Measurements from ENCODE around the gene SLX4IP.

DNA sequence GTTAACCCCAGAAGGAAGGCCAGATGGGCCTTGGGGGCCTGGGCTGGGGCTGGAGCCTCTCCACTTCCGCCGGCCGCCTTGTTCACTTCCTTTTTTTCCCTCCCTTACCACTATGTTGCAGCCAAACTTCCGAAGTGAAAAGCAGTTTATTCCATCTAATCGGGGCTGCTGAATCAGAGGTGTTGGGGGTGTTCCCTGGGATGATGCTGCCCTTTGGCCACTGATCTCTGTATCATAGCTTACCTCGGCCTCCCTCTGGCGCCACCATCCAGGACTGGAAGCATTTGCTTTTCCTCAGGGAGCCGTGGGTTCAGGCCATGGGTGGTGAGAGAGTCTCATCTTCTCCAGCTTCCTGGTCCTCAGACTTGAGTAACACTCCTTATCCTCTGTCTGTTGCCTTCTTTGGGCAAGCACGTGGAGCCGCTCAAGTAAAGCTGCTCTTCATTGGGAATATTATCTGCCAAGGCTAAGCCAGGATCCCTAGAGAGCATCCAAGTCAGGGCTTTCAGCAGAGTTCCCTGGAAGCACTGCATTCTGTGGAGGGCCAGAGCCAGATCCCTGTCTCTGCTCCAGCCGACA is 39.6 kb downstream of the SLX4IP start:
- TF ChIP-seq, protein P1, sequence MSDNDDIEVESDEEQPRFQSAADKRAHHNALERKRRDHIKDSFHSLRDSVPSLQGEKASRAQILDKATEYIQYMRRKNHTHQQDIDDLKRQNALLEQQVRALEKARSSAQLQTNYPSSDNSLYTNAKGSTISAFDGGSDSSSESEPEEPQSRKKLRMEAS (IDR thresholded peaks at IDR 0.05) = no peak
- no peak for TF ChIP-seq RAD21 (CRISPR knock-in tag; IDR thresholded peaks at IDR 0.05)
- no peak for TF ChIP-seq SP4 (CRISPR knock-in tag; IDR thresholded peaks at IDR 0.05)
- TF ChIP-seq, protein P2, sequence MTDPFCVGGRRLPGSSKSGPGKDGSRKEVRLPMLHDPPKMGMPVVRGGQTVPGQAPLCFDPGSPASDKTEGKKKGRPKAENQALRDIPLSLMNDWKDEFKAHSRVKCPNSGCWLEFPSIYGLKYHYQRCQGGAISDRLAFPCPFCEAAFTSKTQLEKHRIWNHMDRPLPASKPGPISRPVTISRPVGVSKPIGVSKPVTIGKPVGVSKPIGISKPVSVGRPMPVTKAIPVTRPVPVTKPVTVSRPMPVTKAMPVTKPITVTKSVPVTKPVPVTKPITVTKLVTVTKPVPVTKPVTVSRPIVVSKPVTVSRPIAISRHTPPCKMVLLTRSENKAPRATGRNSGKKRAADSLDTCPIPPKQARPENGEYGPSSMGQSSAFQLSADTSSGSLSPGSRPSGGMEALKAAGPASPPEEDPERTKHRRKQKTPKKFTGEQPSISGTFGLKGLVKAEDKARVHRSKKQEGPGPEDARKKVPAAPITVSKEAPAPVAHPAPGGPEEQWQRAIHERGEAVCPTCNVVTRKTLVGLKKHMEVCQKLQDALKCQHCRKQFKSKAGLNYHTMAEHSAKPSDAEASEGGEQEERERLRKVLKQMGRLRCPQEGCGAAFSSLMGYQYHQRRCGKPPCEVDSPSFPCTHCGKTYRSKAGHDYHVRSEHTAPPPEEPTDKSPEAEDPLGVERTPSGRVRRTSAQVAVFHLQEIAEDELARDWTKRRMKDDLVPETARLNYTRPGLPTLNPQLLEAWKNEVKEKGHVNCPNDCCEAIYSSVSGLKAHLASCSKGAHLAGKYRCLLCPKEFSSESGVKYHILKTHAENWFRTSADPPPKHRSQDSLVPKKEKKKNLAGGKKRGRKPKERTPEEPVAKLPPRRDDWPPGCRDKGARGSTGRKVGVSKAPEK (CRISPR knock-in tag; IDR thresholded peaks at IDR 0.05; ENCODE audit: borderline replicate concordance) = no peak
- no peak for TF ChIP-seq ZKSCAN8 (CRISPR knock-in tag; IDR thresholded peaks at IDR 0.05; ENCODE audit: borderline replicate concordance)
- no peak for TF ChIP-seq SMC3 (IDR thresholded peaks at IDR 0.05; ENCODE audit: low read length)
- no peak for TF ChIP-seq POLR2G (IDR thresholded peaks at IDR 0.05; ENCODE audit: low read depth, low read length)
- TF ChIP-seq, protein P3, sequence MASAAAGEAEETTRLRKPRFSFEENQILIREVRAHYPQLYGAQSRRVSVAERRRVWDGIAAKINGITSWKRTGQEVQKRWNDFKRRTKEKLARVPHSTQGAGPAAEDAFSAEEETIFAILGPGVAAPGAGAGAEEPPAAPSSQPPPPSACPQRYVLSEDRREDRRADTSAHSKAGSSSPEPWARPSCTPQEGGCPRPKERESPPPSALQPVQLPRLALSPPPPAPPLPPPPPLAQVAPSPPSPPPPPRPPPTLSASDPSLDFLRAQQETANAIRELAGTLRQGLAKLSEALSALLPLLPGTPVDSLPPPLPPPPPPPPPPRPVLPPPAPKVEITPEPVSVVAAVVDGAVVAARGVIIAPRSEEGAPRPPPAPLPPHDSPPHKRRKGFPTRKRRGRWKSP (CRISPR knock-in tag; IDR thresholded peaks at IDR 0.05) = no peak
- no peak for TF ChIP-seq EZH2 (conservative IDR thresholded peaks at IDR 0.05; ENCODE audit: low read depth, low read length)
- no peak for TF ChIP-seq ZNF292 (CRISPR knock-in tag; IDR thresholded peaks at IDR 0.05; ENCODE audit: borderline replicate concordance, low read depth)
- TF ChIP-seq, protein P4, sequence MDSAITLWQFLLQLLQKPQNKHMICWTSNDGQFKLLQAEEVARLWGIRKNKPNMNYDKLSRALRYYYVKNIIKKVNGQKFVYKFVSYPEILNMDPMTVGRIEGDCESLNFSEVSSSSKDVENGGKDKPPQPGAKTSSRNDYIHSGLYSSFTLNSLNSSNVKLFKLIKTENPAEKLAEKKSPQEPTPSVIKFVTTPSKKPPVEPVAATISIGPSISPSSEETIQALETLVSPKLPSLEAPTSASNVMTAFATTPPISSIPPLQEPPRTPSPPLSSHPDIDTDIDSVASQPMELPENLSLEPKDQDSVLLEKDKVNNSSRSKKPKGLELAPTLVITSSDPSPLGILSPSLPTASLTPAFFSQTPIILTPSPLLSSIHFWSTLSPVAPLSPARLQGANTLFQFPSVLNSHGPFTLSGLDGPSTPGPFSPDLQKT (CRISPR knock-in tag; IDR thresholded peaks at IDR 0.05; ENCODE audit: borderline replicate concordance) = no peak
- no peak for TF ChIP-seq ZNF567 (CRISPR knock-in tag; IDR thresholded peaks at IDR 0.05; ENCODE audit: borderline replicate concordance)
